B cell (primary cell): ENCODE data around the gene U2AF2.

ENCODE experiments used
- EZH2 ChIP-seq: IDR thresholded peaks from 2 replicates; pipeline ENCODE4 v1.6.1; 2012; ENCODE audit warnings: borderline replicate concordance, low read depth, mild to moderate bottlenecking, moderate library complexity, low read length; ENCODE audit not compliant: insufficient read depth, poor library complexity, severe bottlenecking
- TF ChIP-seq, protein P1 (sequence below): fragments of 200-600 bp; IDR thresholded peaks from one replicate; pipeline ENCODE4 v1.8.0; 2022; ENCODE audit warnings: antibody characterized with exemption, mild to moderate bottlenecking

GRCh38 chr19:55702131-55702627 lies 47.3 kb downstream of the U2AF2 start:
- TF ChIP-seq, protein P1, sequence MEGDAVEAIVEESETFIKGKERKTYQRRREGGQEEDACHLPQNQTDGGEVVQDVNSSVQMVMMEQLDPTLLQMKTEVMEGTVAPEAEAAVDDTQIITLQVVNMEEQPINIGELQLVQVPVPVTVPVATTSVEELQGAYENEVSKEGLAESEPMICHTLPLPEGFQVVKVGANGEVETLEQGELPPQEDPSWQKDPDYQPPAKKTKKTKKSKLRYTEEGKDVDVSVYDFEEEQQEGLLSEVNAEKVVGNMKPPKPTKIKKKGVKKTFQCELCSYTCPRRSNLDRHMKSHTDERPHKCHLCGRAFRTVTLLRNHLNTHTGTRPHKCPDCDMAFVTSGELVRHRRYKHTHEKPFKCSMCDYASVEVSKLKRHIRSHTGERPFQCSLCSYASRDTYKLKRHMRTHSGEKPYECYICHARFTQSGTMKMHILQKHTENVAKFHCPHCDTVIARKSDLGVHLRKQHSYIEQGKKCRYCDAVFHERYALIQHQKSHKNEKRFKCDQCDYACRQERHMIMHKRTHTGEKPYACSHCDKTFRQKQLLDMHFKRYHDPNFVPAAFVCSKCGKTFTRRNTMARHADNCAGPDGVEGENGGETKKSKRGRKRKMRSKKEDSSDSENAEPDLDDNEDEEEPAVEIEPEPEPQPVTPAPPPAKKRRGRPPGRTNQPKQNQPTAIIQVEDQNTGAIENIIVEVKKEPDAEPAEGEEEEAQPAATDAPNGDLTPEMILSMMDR, result no peak
- TF ChIP-seq EZH2, result no peak
